ENCODE measurements around the gene SWI5. TPM values are rescaled to one million over a fixed set of nuclear protein-coding genes. Genes with fewer than 3 reads are reported as not detected.
"Not testable (repeated sequence)": the region's sequence is repeated elsewhere in the genome, so short reads cannot be mapped to it uniquely, and the experiment has no call there.

The SWI5 gene
- total RNA-seq (10 to 100 TPM in 3 of 4 donors, 1 to 10 TPM in 1; 10.0 to 24.7 (median 13.0) TPM), polyA plus RNA-seq (10 to 100 TPM; 20.1 to 23.0 (median 22.6) TPM)
- long read RNA-seq, donor 1, partial matches to known transcripts = 0 of 10 reads
- long read RNA-seq, donor 1, other reads (novel, unspliced or antisense) = 6 of 10 reads
- long read RNA-seq, donor 2, transcript SWI5-203 (5 exons, 763 nt) = major isoform, 8 of 8 reads
- long read RNA-seq, donor 2, partial matches to known transcripts = 0 of 8 reads
- long read RNA-seq, donor 2, other reads (novel, unspliced or antisense) = 0 of 8 reads

DNA sequence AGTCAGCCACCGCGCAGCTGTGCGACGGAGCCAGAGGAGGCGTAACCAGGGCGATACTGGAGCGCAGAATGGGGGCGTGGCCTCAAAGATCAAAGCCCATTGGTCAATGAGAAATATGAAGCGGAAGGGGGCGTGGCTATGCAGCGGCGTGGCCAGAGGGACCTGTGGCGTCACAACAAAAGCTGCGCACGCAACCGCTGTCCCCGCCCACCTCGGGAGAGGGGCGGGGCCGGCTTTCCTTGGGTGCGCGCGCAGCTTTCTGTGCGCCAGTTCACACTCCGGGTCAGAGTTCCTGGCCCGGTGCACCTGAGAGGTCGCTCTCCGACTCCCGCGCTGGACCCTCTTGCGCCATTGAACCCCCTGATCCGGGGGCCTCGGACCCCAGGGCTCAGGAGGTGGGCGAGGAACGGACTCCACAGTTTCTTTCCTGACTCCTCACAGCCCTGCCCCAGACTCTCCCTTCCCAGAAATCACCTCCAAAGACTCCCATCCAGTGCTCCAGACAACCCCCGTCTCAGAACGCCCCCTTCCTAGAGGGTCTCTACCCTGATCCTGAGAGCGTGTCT is at the start of gene SWI5:
TSS of gene SWI5 (plus strand) at position 269 of the 566 bp plus-strand sequence.
- peak; percentile 100 for DNase-seq
- Histone ChIP-seq H3K27me3 (ENCODE audit: insufficient read depth in 3 of 3, low read length in 2 of 3) (no peaks in the 10 kb centered on the region), H3K4me3 (peak within 1 kb of the TSS; percentile 97), H3K27ac (peak within 1 kb of the TSS; percentile 86), H3K9me3 (no peaks in the 10 kb centered on the region), H3K4me1 (peaks cover 19% of the 10 kb centered on the region), H3K36me3 (ENCODE audit: insufficient read depth in 1 of 2, low read depth in 1 of 2) (peaks cover 7 to 34% of the 10 kb centered on the region in 2 donors)
- peak; percentile 97 to 99 (median 98) for ATAC-seq
- WGBS, 3 donors = 0 to 1% (median 0%) methylated on average over 33 to 38 of the region's 38 CpGs
- TF ChIP-seq, protein P1, sequence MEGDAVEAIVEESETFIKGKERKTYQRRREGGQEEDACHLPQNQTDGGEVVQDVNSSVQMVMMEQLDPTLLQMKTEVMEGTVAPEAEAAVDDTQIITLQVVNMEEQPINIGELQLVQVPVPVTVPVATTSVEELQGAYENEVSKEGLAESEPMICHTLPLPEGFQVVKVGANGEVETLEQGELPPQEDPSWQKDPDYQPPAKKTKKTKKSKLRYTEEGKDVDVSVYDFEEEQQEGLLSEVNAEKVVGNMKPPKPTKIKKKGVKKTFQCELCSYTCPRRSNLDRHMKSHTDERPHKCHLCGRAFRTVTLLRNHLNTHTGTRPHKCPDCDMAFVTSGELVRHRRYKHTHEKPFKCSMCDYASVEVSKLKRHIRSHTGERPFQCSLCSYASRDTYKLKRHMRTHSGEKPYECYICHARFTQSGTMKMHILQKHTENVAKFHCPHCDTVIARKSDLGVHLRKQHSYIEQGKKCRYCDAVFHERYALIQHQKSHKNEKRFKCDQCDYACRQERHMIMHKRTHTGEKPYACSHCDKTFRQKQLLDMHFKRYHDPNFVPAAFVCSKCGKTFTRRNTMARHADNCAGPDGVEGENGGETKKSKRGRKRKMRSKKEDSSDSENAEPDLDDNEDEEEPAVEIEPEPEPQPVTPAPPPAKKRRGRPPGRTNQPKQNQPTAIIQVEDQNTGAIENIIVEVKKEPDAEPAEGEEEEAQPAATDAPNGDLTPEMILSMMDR (IDR thresholded peaks at IDR 0.05) = no peak
- intact Hi-C loops (cut with DNase I) = loop anchor here in 1 of 2 donors (5.0 kb wide), 1 partner anchor 84 kb away; the partner anchor contains the start of gene CIZ1

DNA sequence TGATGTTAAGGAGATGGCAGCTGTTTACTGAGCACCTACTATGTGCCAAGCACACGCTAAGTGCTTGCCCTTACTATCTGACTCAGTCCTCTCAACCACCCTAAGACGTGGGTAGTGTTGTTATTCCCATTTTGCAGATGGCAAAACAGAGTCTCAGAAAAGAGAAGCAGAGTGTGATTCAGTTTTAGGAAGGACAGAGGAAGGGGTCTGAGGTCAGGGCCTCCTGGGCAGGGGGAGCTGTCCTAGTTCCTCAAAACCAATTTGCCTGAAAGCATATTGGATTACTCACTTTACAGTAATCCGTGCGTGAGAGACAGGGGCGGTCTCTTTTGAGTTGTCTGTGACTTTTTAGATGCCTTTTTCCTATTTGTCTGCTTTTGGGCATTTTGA is 49.7 kb upstream of the SWI5 start:
- WGBS, 3 donors = 77 to 78% (median 78%) methylated on average over 5 of the region's 5 CpGs
- TF ChIP-seq, protein P1 (IDR thresholded peaks at IDR 0.05) = no peak

DNA sequence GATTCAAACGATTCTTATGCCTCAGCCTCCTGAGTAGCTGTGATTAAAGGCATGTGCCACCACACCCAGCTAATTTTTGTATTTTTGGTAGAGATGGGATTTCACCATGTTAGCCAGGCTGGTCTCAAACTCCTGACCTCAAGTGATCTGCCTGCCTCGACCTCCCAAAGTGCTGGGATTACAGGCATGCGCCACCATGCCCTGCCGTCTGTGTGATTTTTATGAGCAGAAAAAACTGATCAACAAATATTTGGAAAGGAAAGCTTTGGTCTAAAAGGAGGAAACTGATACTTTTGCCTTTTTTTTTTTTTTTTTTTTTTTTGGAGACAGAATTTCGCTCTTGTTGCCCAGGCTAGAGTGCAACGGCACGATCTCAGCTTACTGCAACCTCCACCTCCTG is 45.2 kb upstream of the SWI5 start:
- not testable (repeated sequence) for H3K36me3 ChIP-seq (ENCODE audit: insufficient read depth in 1 of 2, low read depth in 1 of 2); ATAC-seq

More for the DNA sequence above, 49.7 kb upstream of the SWI5 start:
- no peaks in the 10 kb centered on the region for H3K27me3 ChIP-seq (ENCODE audit: insufficient read depth in 3 of 3, low read length in 2 of 3)
- ATAC-seq (no peak), DNase-seq (no peak)
- H3K9me3 ChIP-seq = no peaks in the 10 kb centered on the region
- H3K4me3 ChIP-seq = no peak overlapping the region
- no peaks in the 10 kb centered on the region for H3K4me1 ChIP-seq
- intact Hi-C loops (cut with DNase I) = no loop called here
- no peak overlapping the region for H3K27ac ChIP-seq
- H3K36me3 ChIP-seq (ENCODE audit: insufficient read depth in 1 of 2, low read depth in 1 of 2) = no peaks in the 10 kb centered on the region

DNA sequence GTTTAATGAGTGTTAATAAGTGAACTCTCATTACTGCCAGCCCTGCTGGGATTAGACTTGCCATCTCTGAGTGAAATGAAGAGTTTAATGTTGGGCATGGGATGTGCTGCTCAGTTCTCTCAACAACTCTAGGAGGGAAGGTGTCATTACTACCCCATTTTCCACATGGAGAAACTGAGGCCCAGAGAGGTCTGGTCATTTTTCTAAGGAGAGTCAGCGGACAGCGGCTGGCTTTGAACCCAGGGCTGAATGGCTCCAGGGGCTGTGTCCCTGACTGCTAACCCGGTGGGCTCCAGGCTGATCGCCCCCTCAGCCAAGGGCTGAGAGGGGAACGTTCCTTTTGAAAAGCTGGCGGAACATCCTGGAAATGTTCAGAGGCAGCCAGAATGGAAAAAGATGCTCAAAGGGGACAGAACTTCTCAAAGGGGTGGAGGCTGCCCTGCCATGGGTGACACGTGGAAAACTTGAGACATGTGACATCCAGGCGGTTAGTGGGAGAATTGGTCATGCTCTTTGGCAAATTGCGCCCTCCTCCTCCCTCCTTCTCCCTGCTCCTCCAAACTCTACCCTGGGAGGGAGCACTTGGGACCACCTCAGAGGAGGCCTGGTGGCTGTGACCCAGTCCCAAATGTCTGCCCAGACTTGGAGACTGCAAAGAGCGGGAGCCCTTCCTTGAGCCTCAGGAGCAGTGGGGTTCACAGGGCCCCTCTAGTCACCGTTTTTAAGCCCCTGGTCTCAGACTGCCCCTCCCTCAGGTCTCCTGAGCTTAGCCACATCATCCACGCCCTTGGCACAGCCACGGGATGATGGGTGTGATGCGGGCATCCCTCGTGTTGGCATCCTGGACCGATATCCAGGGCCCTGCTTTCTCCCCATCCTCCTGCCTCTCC is 44.2 kb upstream of the SWI5 start:
- ATAC-seq = peak in 3 of 4 donors; percentile 21 to 55 (median 26)
- Histone ChIP-seq H3K4me1 (no peaks in the 10 kb centered on the region), H3K27me3 (ENCODE audit: insufficient read depth in 3 of 3, low read length in 2 of 3) (no peaks in the 10 kb centered on the region), H3K27ac (no peak overlapping the region), H3K9me3 (no peaks in the 10 kb centered on the region), H3K4me3 (no peak overlapping the region), H3K36me3 (ENCODE audit: insufficient read depth in 1 of 2, low read depth in 1 of 2) (no peaks in the 10 kb centered on the region)
- DNase-seq = peak in 1 of 2 donors; percentile 67
- 45 to 51% (median 46%) methylated on average over 15 to 16 of the region's 16 CpGs for WGBS, 3 donors
- TF ChIP-seq, protein P1 (IDR thresholded peaks at IDR 0.05) = no peak
- intact Hi-C loops (cut with DNase I) = no loop called here

More for the DNA sequence above, 45.2 kb upstream of the SWI5 start:
- H3K27ac ChIP-seq; H3K27me3 ChIP-seq (ENCODE audit: insufficient read depth in 3 of 3, low read length in 2 of 3); intact Hi-C loops (cut with DNase I); H3K4me3 ChIP-seq; H3K9me3 ChIP-seq; H3K4me1 ChIP-seq; DNase-seq: not testable (repeated sequence)
- 62 to 72% (median 68%) methylated on average over 6 to 7 of the region's 7 CpGs for WGBS, 3 donors

All from psoas muscle (tissue), 8 donors.